Coronary artery (tissue), 2 donors: ENCODE results near the gene AGRP.

Source experiments
- DNase-seq: peaks from one replicate; pipeline ENCODE4 v3.0.0-alpha.2; 2017; ENCODE audit warnings: low spot score
- H3K27ac ChIP-seq, 2 donors: fragments of 200-600 bp; sonication (generic); one replicate each; pipeline ENCODE4 v1.5.1; 2016 to 2019
- H3K4me3 ChIP-seq: fragments of 200-600 bp; sonication (generic); 2 replicates; pipeline ENCODE4 v1.5.1; 2016; ENCODE audit warnings: mild to moderate bottlenecking, moderate library complexity
- TF ChIP-seq, protein P1 (sequence below): fragments of 200-600 bp; sonication (generic); IDR thresholded peaks from one replicate; pipeline ENCODE4 v1.5.1; 2019; ENCODE audit warnings: antibody characterized with exemption

AGRP gene

DNA sequence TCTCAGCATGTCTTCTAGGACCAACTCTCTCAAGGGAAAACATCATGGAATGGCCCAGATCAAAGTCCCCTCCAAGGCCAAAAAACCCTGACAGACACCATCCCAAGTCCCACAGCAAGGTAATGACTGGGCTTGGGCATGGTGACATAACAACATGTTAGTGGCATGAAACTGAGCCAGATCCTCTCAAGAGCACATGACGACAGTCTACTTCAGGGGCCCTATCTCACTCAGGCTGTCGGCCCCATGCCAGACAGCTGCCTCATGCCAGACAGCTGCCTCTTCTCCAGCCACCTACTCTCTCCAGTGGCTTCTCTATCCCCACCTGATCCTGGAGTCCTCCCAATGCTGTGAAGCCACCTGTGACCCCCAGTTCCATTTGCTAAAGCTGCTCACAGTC lies 34.0 kb downstream of the AGRP start:
- Histone ChIP-seq H3K27ac (no peak overlapping the region), H3K4me3 (no peak overlapping the region)
- DNase-seq = no peak
- TF ChIP-seq, protein P1, sequence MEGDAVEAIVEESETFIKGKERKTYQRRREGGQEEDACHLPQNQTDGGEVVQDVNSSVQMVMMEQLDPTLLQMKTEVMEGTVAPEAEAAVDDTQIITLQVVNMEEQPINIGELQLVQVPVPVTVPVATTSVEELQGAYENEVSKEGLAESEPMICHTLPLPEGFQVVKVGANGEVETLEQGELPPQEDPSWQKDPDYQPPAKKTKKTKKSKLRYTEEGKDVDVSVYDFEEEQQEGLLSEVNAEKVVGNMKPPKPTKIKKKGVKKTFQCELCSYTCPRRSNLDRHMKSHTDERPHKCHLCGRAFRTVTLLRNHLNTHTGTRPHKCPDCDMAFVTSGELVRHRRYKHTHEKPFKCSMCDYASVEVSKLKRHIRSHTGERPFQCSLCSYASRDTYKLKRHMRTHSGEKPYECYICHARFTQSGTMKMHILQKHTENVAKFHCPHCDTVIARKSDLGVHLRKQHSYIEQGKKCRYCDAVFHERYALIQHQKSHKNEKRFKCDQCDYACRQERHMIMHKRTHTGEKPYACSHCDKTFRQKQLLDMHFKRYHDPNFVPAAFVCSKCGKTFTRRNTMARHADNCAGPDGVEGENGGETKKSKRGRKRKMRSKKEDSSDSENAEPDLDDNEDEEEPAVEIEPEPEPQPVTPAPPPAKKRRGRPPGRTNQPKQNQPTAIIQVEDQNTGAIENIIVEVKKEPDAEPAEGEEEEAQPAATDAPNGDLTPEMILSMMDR = no peak

DNA sequence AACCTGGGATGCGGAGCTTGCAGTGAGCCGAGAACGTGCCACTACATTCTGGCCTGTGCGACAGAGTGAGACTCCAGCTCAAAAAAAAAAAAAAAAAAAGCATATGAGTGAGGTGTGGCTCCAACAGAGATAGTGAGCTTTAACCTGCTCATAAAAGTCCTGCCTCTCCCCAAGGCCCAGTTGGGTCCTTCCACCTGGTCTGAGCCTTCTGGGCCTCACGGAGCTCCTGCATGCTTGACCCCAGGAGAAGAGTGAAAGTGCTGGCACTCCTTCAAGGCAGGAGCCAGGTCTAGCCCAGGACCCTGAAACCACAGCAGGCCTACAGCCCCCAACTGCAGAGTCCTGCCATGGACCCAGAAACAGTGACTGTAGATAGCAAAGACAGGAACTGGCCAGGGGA lies 34.8 kb downstream of the AGRP start:
- Histone ChIP-seq H3K27ac (no peak overlapping the region), H3K4me3 (no peak overlapping the region)
- DNase-seq = no peak
- TF ChIP-seq, protein P1 = no peak

DNA sequence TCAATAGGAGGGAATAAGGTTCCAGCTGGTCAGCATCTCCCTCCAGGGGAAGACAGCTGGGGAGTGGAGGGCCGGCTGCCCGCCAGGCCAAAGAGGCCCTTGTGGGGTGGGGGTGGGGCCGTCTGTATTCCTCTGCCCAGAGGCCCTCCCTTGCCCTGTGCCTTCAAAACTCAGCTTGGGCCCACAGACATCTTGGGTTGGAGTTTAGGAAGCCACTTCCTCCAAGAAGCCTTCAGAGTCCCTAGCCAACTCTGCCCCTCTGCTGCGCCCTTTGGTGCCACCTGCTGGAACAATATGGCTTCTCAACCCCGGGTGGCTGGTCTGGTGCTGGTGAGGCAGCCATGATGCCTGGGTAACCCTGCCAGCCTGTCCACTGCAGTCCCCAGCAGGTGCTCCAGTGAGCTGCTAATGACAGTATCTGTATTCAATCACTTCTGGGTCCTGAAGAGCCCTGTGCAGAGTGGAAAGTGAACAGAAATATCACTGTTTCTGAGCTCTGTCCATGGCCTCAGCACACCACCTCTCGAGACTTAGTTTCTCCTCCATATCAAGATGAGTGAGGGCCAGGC lies 35.8 kb downstream of the AGRP start:
- H3K27ac ChIP-seq = no peak overlapping the region
- TF ChIP-seq, protein P1 = no peak
- DNase-seq = no peak
- no peak overlapping the region for H3K4me3 ChIP-seq

DNA sequence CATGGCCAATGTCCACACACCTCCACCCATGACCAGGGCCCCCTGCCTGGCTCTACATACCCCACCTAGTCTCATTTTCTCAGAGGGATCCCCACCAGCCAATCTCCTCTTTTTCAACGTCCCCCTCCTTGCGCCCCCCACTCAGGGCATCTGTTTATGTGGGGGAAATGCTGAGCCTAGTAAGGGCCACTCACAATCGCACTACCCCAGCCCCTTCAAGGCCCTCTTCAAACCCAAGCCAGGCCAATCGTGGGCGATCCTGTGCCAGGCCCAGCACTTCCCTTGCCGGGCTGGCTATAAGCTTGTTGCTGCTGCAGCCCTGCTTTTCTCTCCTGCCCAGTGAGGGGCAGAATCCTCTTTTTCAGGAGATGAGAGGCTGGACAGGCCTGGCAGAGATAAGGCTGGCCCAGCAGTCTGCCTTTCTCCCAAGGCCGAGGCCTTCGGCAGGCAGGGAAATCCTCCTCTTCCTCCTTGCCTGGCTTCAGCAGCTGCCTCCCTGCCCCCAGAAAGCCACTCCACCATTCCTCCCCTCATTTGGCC lies 36.3 kb downstream of the AGRP start:
- Histone ChIP-seq H3K4me3 (no peak overlapping the region), H3K27ac (no peak overlapping the region)
- no peak for DNase-seq
- TF ChIP-seq, protein P1 = no peak

DNA sequence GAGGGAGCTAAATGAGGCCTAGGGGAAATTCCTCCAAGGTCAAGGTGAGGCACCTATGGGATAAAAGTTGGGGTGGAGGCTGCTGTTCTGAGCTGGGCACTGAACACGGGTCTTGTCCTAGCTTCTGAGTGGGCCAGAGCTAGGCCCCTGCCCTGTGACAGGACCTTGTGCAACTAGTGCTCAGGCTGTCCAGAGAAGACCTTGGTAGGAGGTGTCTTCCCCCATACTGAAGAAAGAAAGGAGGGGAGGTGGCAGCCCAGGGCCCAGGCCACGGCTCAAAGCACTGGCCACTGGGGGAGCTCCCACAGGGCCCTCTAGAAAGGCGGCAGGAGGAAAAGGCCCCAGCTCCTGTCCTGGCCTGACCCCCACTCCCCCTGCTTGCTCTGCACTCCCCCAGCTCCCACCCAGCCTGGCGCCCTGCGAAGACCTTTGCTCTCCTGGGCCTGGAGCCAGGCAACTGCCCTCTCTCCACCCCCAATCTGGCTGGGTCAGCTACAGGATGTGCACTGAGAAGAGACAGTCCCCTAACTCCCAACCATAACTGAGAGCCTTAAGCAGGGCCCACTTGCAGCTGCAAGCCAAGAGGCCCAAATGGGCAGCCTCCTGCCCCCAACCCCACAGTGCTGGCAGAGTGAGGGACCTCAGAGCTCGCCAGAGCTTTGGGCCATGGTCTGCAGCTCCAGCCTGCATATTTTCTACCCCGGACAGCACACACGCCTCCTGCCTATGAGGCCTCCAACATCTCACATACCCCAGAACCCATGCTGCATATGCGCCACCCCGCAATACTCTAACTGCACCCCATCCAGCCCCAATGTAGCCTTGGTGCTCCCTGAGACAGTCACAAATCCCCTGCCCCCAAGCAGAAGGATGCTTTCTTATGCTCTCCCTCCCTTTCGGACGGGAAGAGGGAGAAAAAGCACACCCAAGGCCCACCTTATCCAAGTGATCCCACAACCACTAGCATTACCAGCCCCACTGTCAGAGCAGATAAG lies 37.1 kb downstream of the AGRP start:
- Histone ChIP-seq H3K27ac (no peak overlapping the region), H3K4me3 (no peak overlapping the region)
- DNase-seq = no peak
- TF ChIP-seq, protein P1 = no peak

DNA sequence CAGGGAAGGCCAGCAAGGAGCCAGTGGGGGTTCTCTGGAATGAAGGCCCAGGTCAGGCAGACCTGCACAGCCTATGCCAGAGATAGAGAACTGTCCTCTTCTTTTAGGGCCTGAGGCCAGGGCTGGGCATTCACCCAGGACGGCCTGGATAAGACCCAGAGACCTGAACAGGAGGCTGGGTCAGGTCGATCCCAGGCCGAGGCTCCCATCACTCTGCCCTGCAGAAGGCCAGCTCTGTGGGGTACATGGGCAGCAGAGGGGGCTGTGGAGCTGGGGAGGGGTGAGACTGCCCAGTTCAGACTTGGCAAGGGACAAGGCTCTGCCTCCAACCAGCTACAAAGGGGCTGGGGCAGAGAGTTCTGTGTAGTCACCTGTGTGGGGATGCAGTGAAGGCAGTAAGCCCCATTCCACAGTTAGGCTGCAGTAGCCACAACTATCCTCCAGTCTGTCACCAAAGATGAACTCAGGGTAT lies 37.9 kb downstream of the AGRP start:
- no peak overlapping the region for H3K27ac ChIP-seq
- no peak for DNase-seq
- TF ChIP-seq, protein P1 = no peak
- no peak overlapping the region for H3K4me3 ChIP-seq

DNA sequence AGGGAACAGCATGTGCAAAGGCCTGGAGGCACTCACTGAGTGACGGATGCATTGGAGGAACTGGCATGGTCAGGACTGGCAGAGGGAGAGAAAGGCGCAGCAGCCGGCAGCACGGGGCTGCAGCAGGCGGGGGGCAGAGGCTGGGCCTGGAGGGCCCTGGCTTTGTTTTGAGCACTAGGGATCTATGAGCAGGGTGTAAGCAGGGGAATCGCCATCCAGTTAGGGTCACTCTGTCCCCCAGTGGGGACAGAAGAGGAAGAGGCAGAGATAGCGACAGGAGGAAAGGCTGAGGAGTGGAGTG lies 38.3 kb downstream of the AGRP start:
- Histone ChIP-seq H3K27ac (no peak overlapping the region), H3K4me3 (no peak overlapping the region)
- TF ChIP-seq, protein P1 = no peak
- DNase-seq = no peak
